WTC11 (cell line): ENCODE data around the gene NELL2. TPM values are rescaled to one million over a fixed set of nuclear protein-coding genes. Genes with fewer than 3 reads are reported as not detected.
"Not testable (repeated sequence)": the region's sequence is repeated elsewhere in the genome, so short reads cannot be mapped to it uniquely, and the experiment has no call there.

ENCODE experiments used
- ATAC-seq: fragments of 200-7000 bp; cut with Tn5 transposase; 2 replicates; pipeline ENCODE4 v1.10.0; 2021; ENCODE audit warnings: mild to moderate bottlenecking, moderate library complexity
- CTCF ChIA-PET: fragments of 300-600 bp; sonication (Branson Sonifier 250); formaldehyde crosslinking; loops from one replicate; lab custom pipeline; 2021; ENCODE audit warnings: antibody characterized with exemption; lab: Charles Lee
- POLR2A ChIA-PET: fragments of 350-600 bp; sonication (Branson Sonifier 250); formaldehyde crosslinking; loops from one replicate; lab custom pipeline; 2021; ENCODE audit warnings: antibody characterized with exemption; lab: Charles Lee
- DNase-seq: peaks from one replicate; pipeline ENCODE4 v3.0.0; 2021; ENCODE audit warnings: low spot score
- H3K27ac Mint-ChIP-seq: 2 replicates; pipeline ENCODE4 v1.8.0; 2021; ENCODE audit warnings: mixed read lengths
- H3K27me3 Mint-ChIP-seq: 2 replicates; pipeline ENCODE4 v1.8.0; 2021; ENCODE audit warnings: low read depth, mild to moderate bottlenecking, moderate library complexity, mixed read lengths
- H3K36me3 Mint-ChIP-seq: 2 replicates; pipeline ENCODE4 v1.8.0; 2021; ENCODE audit warnings: mixed read lengths
- H3K4me1 Mint-ChIP-seq: 2 replicates; pipeline ENCODE4 v1.8.0; 2022; ENCODE audit warnings: mixed read lengths
- H3K4me3 Mint-ChIP-seq: 2 replicates; pipeline ENCODE4 v1.8.0; 2021; ENCODE audit warnings: mild to moderate bottlenecking, moderate library complexity, mixed read lengths
- H3K9me3 Mint-ChIP-seq: 2 replicates; pipeline ENCODE4 v1.8.0; 2021; ENCODE audit warnings: mixed read lengths
- AR ChIP-seq: fragments of 250-450 bp; sonication (Bioruptor Pico); IDR thresholded peaks from 2 replicates; pipeline ENCODE4 v1.9.0; 2021; ENCODE audit warnings: mild to moderate bottlenecking
- EMX1 ChIP-seq: fragments of 250-450 bp; sonication (Bioruptor Pico); IDR thresholded peaks from 2 replicates; pipeline ENCODE4 v1.8.0; 2021; ENCODE audit warnings: mild to moderate bottlenecking
- ETV6 ChIP-seq: sonication (generic); formaldehyde crosslinking; IDR thresholded peaks from 2 replicates; pipeline ENCODE4 v1.8.1; 2022; ENCODE audit warnings: mild to moderate bottlenecking, missing genetic modification reagents
- FOXP4 ChIP-seq: sonication (generic); formaldehyde crosslinking; IDR thresholded peaks from 2 replicates; pipeline ENCODE4 v1.8.0; 2022; ENCODE audit warnings: mild to moderate bottlenecking, missing genetic modification reagents
- GRHL2 ChIP-seq: fragments of 250-450 bp; sonication (Bioruptor Pico); IDR thresholded peaks from 2 replicates; pipeline ENCODE4 v1.8.0; 2022; ENCODE audit warnings: mild to moderate bottlenecking, moderate library complexity; ENCODE audit not compliant: insufficient replicate concordance, severe bottlenecking
- GTF2I ChIP-seq: fragments of 250-450 bp; sonication (Bioruptor Pico); conservative IDR thresholded peaks from 2 replicates; pipeline ENCODE4 v1.4.0; 2021; ENCODE audit warnings: mild to moderate bottlenecking
- HMGXB4 ChIP-seq: sonication (generic); formaldehyde crosslinking; IDR thresholded peaks from 2 replicates; pipeline ENCODE4 v1.8.1; 2023; ENCODE audit warnings: mild to moderate bottlenecking, moderate library complexity, missing genetic modification reagents
- KAT7 ChIP-seq: sonication (generic); formaldehyde crosslinking; IDR thresholded peaks from 2 replicates; pipeline ENCODE4 v1.8.1; 2023; ENCODE audit warnings: missing genetic modification reagents, mild to moderate bottlenecking, borderline replicate concordance
- MXD4 ChIP-seq: fragments of 250-450 bp; sonication (Bioruptor Pico); IDR thresholded peaks from 2 replicates; pipeline ENCODE4 v1.8.0; 2021; ENCODE audit warnings: mild to moderate bottlenecking, moderate library complexity, borderline replicate concordance
- NFATC4 ChIP-seq: fragments of 250-450 bp; sonication (Bioruptor Pico); IDR thresholded peaks from 2 replicates; pipeline ENCODE4 v1.9.0; 2021; ENCODE audit warnings: mild to moderate bottlenecking
- NR2C2 ChIP-seq: sonication (generic); formaldehyde crosslinking; IDR thresholded peaks from 2 replicates; pipeline ENCODE4 v1.8.0; 2022; ENCODE audit warnings: mild to moderate bottlenecking, missing genetic modification reagents
- RORB ChIP-seq: fragments of 250-450 bp; sonication (Bioruptor Pico); IDR thresholded peaks from 2 replicates; pipeline ENCODE4 v1.9.0; 2021; ENCODE audit warnings: mild to moderate bottlenecking
- SOX15 ChIP-seq: fragments of 250-450 bp; sonication (Bioruptor Pico); IDR thresholded peaks from 2 replicates; pipeline ENCODE4 v1.9.0; 2021; ENCODE audit warnings: mild to moderate bottlenecking
- SP1 ChIP-seq: sonication (generic); formaldehyde crosslinking; conservative IDR thresholded peaks from 2 replicates; pipeline ENCODE4 v1.8.1; 2022; ENCODE audit warnings: missing genetic modification reagents
- USF1 ChIP-seq: sonication (generic); formaldehyde crosslinking; IDR thresholded peaks from 2 replicates; pipeline ENCODE4 v1.8.0; 2022; ENCODE audit warnings: mild to moderate bottlenecking, missing genetic modification reagents
- ZNF121 ChIP-seq: sonication (generic); formaldehyde crosslinking; IDR thresholded peaks from 2 replicates; pipeline ENCODE4 v1.8.0; 2023; ENCODE audit warnings: missing genetic modification reagents
- total RNA-seq: library from RNA; stranded (reverse); gene quantifications from 3 replicates; pipeline ENCODE4 v1.2.3, GENCODE V29; 2021

NELL2 gene
- total RNA-seq, 1 experiment from 2014 or later = 37.4 TPM

- Mint-ChIP-seq H3K27ac (no peak overlapping the region), H3K9me3 (no peaks in the 10 kb centered on the region)
- TF ChIP-seq GTF2I (CRISPR knock-in tag) (no peak), USF1 (no peak), FOXP4 (no peak), GRHL2 (no peak), NR2C2 (no peak), ZNF121 (CRISPR knock-in tag) (no peak), SP1 (CRISPR knock-in tag) (no peak), ETV6 (CRISPR knock-in tag) (no peak), KAT7 (CRISPR knock-in tag) (no peak), MXD4 (CRISPR knock-in tag) (no peak), RORB (CRISPR knock-in tag) (no peak), NFATC4 (CRISPR knock-in tag) (no peak), EMX1 (CRISPR knock-in tag) (no peak), SOX15 (CRISPR knock-in tag) (no peak)
- TF ChIP-seq, all 79 proteins: peak for 0
- no peak for DNase-seq
- POLR2A ChIA-PET = no interaction called here
- H3K4me3 Mint-ChIP-seq = no peak overlapping the region
- CTCF ChIA-PET = no interaction called here
- H3K27me3 Mint-ChIP-seq = no peaks in the 10 kb centered on the region
- peaks cover 15% of the 10 kb centered on the region for H3K4me1 Mint-ChIP-seq
- no peak for ATAC-seq
- H3K36me3 Mint-ChIP-seq = no peaks in the 10 kb centered on the region
Observed at GRCh38 chr12:44830566-44831055, 45.5 kb downstream of the NELL2 start.

- no peak for DNase-seq
- Mint-ChIP-seq H3K4me1 (peaks cover 15% of the 10 kb centered on the region), H3K9me3 (no peaks in the 10 kb centered on the region), H3K4me3 (no peak overlapping the region), H3K36me3 (no peaks in the 10 kb centered on the region), H3K27ac (no peak overlapping the region), H3K27me3 (no peaks in the 10 kb centered on the region)
- POLR2A ChIA-PET = no interaction called here
- CTCF ChIA-PET = no interaction called here
- ATAC-seq = no peak
- TF ChIP-seq HMGXB4 (CRISPR knock-in tag) (no peak), NR2C2 (no peak)
Observed at GRCh38 chr12:44829045-44829444, 47.1 kb downstream of the NELL2 start.

GRCh38 chr12:44827832-44828438 lies 48.2 kb downstream of the NELL2 start:
- CTCF ChIA-PET = no interaction called here

GRCh38 chr12:44821702-44822101 lies 54.4 kb downstream of the NELL2 start:
- POLR2A ChIA-PET, CTCF ChIA-PET, H3K27ac Mint-ChIP-seq, H3K4me3 Mint-ChIP-seq, H3K9me3 Mint-ChIP-seq, H3K36me3 Mint-ChIP-seq, ATAC-seq, H3K27me3 Mint-ChIP-seq, DNase-seq: not testable (repeated sequence)
- H3K4me1 Mint-ChIP-seq = peaks cover 14% of the 10 kb centered on the region

More at GRCh38 chr12:44827832-44828438, 48.2 kb downstream of the NELL2 start:
- POLR2A ChIA-PET = no interaction called here
- H3K36me3 Mint-ChIP-seq = no peaks in the 10 kb centered on the region
- no peaks in the 10 kb centered on the region for H3K9me3 Mint-ChIP-seq
- DNase-seq (no peak), ATAC-seq (no peak)
- H3K4me3 Mint-ChIP-seq = no peak overlapping the region
- H3K27me3 Mint-ChIP-seq = no peaks in the 10 kb centered on the region
- H3K4me1 Mint-ChIP-seq = peaks cover 9% of the 10 kb centered on the region
- TF ChIP-seq ETV6 (CRISPR knock-in tag) (no peak), AR (CRISPR knock-in tag) (no peak)
- no peak overlapping the region for H3K27ac Mint-ChIP-seq
